ENCODE measurements around the gene MAP1LC3A. TPM values are rescaled to one million over a fixed set of nuclear protein-coding genes. Genes with fewer than 3 reads are reported as not detected.
"Not testable (repeated sequence)": the region's sequence is repeated elsewhere in the genome, so short reads cannot be mapped to it uniquely, and the experiment has no call there.

MAP1LC3A gene
- total RNA-seq = 10 to 100 TPM; 39.2 to 58.2 (median 51.5) TPM

GRCh38 chr20:34558320-34559218 is at the start of gene MAP1LC3A:
MAP1LC3A (plus strand) TSS chr20:34558718; CDS start chr20:34558869, 151 bp downstream.
- H3K27ac ChIP-seq = peak within 1 kb of the TSS; percentile 97 to 98
- no peaks in the 10 kb centered on the region for H3K36me3 ChIP-seq
- intact Hi-C loops (cut with DNase I; ENCODE audit: low total_unique reads) = no loop called here
- no peaks in the 10 kb centered on the region for H3K9me3 ChIP-seq
- H3K27me3 ChIP-seq = no peaks in the 10 kb centered on the region
- TF ChIP-seq, protein P1, sequence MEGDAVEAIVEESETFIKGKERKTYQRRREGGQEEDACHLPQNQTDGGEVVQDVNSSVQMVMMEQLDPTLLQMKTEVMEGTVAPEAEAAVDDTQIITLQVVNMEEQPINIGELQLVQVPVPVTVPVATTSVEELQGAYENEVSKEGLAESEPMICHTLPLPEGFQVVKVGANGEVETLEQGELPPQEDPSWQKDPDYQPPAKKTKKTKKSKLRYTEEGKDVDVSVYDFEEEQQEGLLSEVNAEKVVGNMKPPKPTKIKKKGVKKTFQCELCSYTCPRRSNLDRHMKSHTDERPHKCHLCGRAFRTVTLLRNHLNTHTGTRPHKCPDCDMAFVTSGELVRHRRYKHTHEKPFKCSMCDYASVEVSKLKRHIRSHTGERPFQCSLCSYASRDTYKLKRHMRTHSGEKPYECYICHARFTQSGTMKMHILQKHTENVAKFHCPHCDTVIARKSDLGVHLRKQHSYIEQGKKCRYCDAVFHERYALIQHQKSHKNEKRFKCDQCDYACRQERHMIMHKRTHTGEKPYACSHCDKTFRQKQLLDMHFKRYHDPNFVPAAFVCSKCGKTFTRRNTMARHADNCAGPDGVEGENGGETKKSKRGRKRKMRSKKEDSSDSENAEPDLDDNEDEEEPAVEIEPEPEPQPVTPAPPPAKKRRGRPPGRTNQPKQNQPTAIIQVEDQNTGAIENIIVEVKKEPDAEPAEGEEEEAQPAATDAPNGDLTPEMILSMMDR (IDR thresholded peaks at IDR 0.05) = no peak
- peak; percentile 82 to 96 (median 90) for TF ChIP-seq POLR2AphosphoS5 (IDR thresholded peaks at IDR 0.05)
- no peak for TF ChIP-seq POLR2A (IDR thresholded peaks at IDR 0.05)
- peaks cover 0 to 3% of the 10 kb centered on the region in 2 donors for H3K4me1 ChIP-seq
- peak within 1 kb of the TSS; percentile 73 to 95 (median 84) for H3K4me3 ChIP-seq
- DNase-seq (ENCODE audit: low spot score in 2 of 2) = peak; percentile 95 to 97

- DNase-seq (ENCODE audit: low spot score in 2 of 2) = no peak
- TF ChIP-seq POLR2AphosphoS5 (IDR thresholded peaks at IDR 0.05) (no peak), POLR2A (IDR thresholded peaks at IDR 0.05) (no peak)
- TF ChIP-seq, protein P1 (IDR thresholded peaks at IDR 0.05) = no peak
- Histone ChIP-seq H3K27me3 (no peaks in the 10 kb centered on the region), H3K27ac (no peak overlapping the region), H3K9me3 (no peaks in the 10 kb centered on the region), H3K4me1 (no peaks in the 10 kb centered on the region), H3K4me3 (no peak overlapping the region), H3K36me3 (no peaks in the 10 kb centered on the region)
- intact Hi-C loops (cut with DNase I; ENCODE audit: low total_unique reads) = no loop called here
Observed at GRCh38 chr20:34510575-34510974, 47.9 kb upstream of the MAP1LC3A start.

GRCh38 chr20:34511891-34512265 is 46.6 kb upstream of the MAP1LC3A start:
- Histone ChIP-seq H3K36me3 (no peaks in the 10 kb centered on the region), H3K27me3 (no peaks in the 10 kb centered on the region), H3K9me3 (no peaks in the 10 kb centered on the region), H3K4me3 (no peak overlapping the region), H3K27ac (no peak overlapping the region), H3K4me1 (no peaks in the 10 kb centered on the region)
- no peak for DNase-seq (ENCODE audit: low spot score in 2 of 2)
- intact Hi-C loops (cut with DNase I; ENCODE audit: low total_unique reads) = no loop called here
- TF ChIP-seq POLR2AphosphoS5 (IDR thresholded peaks at IDR 0.05) = no peak
- no peak for TF ChIP-seq POLR2A (IDR thresholded peaks at IDR 0.05)
- TF ChIP-seq, protein P1 (IDR thresholded peaks at IDR 0.05) = no peak

GRCh38 chr20:34512266-34512954 is 46.1 kb upstream of the MAP1LC3A start:
- intact Hi-C loops (cut with DNase I; ENCODE audit: low total_unique reads) = no loop called here
- H3K27me3 ChIP-seq = no peaks in the 10 kb centered on the region
- H3K9me3 ChIP-seq = no peaks in the 10 kb centered on the region
- H3K4me1 ChIP-seq = no peaks in the 10 kb centered on the region
- H3K27ac ChIP-seq = no peak overlapping the region
- no peaks in the 10 kb centered on the region for H3K36me3 ChIP-seq
- TF ChIP-seq POLR2A (IDR thresholded peaks at IDR 0.05) (no peak), POLR2AphosphoS5 (IDR thresholded peaks at IDR 0.05) (no peak)
- TF ChIP-seq, protein P1 (IDR thresholded peaks at IDR 0.05) = no peak
- no peak for DNase-seq (ENCODE audit: low spot score in 2 of 2)
- H3K4me3 ChIP-seq = no peak overlapping the region

- TF ChIP-seq POLR2AphosphoS5 (IDR thresholded peaks at IDR 0.05) (no peak), POLR2A (IDR thresholded peaks at IDR 0.05) (no peak)
- TF ChIP-seq, protein P1 (IDR thresholded peaks at IDR 0.05) = no peak
- Histone ChIP-seq H3K27ac (no peak overlapping the region), H3K9me3 (no peaks in the 10 kb centered on the region), H3K27me3 (no peaks in the 10 kb centered on the region), H3K4me3 (no peak overlapping the region), H3K36me3 (no peaks in the 10 kb centered on the region), H3K4me1 (peaks cover 0 to 4% of the 10 kb centered on the region in 2 donors)
- intact Hi-C loops (cut with DNase I; ENCODE audit: low total_unique reads) = no loop called here
- no peak for DNase-seq (ENCODE audit: low spot score in 2 of 2)
Observed at GRCh38 chr20:34512955-34513419, 45.5 kb upstream of the MAP1LC3A start.

DNA sequence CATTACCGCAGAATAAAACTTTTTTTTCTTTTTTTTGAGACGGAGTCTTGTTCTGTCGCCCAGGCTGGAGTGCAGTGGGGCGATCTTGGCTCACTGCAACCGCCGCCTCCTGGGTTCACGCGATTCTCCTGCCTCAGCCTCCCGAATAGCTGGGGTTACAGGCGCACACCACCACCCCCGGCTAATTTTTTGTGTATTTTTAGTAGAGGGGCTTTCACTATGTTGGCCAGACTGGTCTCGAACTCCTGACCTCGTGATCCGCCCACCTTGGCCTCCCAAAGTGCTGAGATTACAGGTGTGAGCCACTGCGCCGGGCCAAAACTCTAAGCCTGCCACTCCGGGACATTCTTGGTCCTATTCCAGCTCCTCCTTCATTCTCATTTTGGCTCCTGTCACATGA is 44.5 kb upstream of the MAP1LC3A start:
- H3K4me3 ChIP-seq; H3K9me3 ChIP-seq; H3K4me1 ChIP-seq; DNase-seq (ENCODE audit: low spot score in 2 of 2); H3K27me3 ChIP-seq; intact Hi-C loops (cut with DNase I; ENCODE audit: low total_unique reads); H3K27ac ChIP-seq; H3K36me3 ChIP-seq: not testable (repeated sequence)
